WERI-Rb-1 (cell line): Measurements from ENCODE around the gene TP53TG5.

Experiments used
- DNase-seq: peaks from one replicate; pipeline ENCODE4 v3.0.0-alpha.2; 2020
- H3K27ac ChIP-seq: fragments of 250-450 bp; sonication (Bioruptor Pico); 2 replicates; pipeline ENCODE4 v1.5.1; 2020; ENCODE audit warnings: mild to moderate bottlenecking, moderate library complexity
- H3K27me3 ChIP-seq: fragments of 250-450 bp; sonication (Bioruptor Pico); 2 replicates; pipeline ENCODE4 v1.5.1; 2021; ENCODE audit warnings: mild to moderate bottlenecking, low read depth, moderate library complexity; ENCODE audit not compliant: insufficient read depth, severe bottlenecking
- H3K36me3 ChIP-seq: fragments of 250-450 bp; sonication (Bioruptor Pico); 2 replicates; pipeline ENCODE4 v1.5.1; 2020; ENCODE audit warnings: mild to moderate bottlenecking, moderate library complexity
- H3K4me3 ChIP-seq: 2 replicates; pipeline ENCODE4 v1.5.1; 2011; ENCODE audit warnings: low read depth, mild to moderate bottlenecking, control low read depth, low read length
- H3K9me3 ChIP-seq: fragments of 250-450 bp; sonication (Bioruptor Pico); 2 replicates; pipeline ENCODE4 v1.5.1; 2021; ENCODE audit warnings: mild to moderate bottlenecking, moderate library complexity; ENCODE audit not compliant: severe bottlenecking
- CTCF ChIP-seq: IDR thresholded peaks from 2 replicates; pipeline ENCODE4 v1.5.1; 2011; ENCODE audit warnings: low read depth, mild to moderate bottlenecking, control low read depth, inconsistent platforms, low read length

The TP53TG5 gene

DNA sequence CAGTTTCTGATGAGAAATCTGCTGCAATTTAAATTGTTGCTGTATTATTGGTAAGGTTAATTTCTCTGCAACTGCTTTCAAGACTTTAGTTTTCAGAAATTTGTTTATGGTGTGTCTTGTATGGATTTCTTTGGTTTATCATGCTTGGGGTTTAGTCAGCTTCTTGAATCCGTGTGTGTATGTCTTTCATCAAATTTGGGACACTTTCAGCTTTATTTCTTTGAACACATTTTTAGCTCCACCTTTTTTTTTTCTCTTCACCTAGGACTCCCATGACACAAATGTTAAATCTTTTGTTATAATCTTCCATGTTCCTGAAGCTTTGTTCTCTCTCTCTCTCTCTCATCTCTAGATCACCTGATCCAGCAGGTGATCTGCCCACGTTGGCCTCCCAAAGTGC is 13.4 kb upstream of the TP53TG5 start:
- Histone ChIP-seq H3K27ac (no peak overlapping the region), H3K4me3 (no peak overlapping the region), H3K36me3 (no peaks in the 10 kb centered on the region), H3K27me3 (no peaks in the 10 kb centered on the region), H3K9me3 (no peaks in the 10 kb centered on the region)
- DNase-seq: no peak
- no peak for TF ChIP-seq CTCF

DNA sequence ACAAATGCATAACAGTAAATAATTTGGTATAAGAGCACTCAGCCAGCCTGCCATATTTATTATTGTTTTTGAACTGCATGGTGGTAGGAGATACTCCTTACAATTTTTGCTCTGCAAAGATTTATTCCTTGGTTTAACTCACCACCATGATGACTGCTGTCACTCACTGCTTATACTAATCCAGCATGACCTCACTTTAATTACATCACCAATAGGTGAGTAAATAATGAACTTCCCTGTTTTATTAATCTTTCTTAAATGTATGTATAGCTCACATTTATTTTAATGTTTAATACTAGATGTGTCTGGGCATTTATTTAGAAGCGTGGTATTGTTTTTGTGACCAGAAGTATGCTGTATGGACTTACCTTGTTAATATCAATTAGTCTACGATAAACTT is 12.8 kb upstream of the TP53TG5 start:
- Histone ChIP-seq H3K9me3 (no peaks in the 10 kb centered on the region), H3K27me3 (no peaks in the 10 kb centered on the region), H3K27ac (no peak overlapping the region), H3K36me3 (no peaks in the 10 kb centered on the region), H3K4me3 (no peak overlapping the region)
- no peak for DNase-seq
- no peak for TF ChIP-seq CTCF

DNA sequence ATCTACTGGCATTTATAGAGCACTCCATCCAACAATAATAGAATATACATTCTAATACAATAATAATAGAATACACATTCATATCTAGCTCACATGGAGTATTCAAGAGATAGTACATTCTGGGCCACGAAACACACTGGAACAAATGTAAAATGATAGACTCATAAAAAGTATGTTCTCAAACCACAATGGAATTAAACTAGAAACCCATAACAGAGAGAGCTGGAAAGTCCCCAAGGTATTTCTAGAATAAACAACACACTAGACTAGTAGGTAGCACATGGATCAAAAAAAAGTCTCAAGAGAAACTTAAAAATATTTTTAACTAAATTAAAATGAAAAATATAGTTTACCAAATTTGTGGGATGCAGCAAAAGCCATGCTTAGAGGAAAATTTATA is 9.1 kb upstream of the TP53TG5 start:
- Histone ChIP-seq H3K27ac (no peak overlapping the region), H3K9me3 (no peaks in the 10 kb centered on the region), H3K27me3 (no peaks in the 10 kb centered on the region), H3K36me3 (no peaks in the 10 kb centered on the region), H3K4me3 (no peak overlapping the region)
- no peak for DNase-seq
- TF ChIP-seq CTCF: no peak

DNA sequence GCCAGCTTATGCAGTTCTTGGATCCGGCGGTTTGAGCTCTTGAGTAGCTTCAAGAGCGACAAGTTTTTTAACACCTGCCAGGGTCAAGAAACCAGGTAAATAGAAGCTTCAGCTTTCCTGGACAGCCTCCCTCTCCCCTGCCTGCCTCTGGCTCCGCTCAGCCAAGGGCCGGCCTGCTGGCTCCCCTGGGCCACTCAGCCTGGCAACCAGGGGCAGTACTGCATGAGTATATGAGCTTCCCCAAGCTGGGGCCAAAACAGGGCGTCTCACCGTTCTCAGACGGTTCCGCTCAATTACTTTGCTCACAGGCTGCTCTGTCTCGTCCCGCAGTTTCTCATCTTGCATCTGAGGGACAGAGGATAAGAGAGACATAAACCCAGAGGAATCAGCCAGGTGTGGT is 856 bp downstream of the TP53TG5 start:
- no peak for TF ChIP-seq CTCF
- H3K27me3 ChIP-seq: no peaks in the 10 kb centered on the region
- H3K36me3 ChIP-seq: peaks cover 6% of the 10 kb centered on the region
- DNase-seq: peak; percentile 46
- no peak overlapping the region for H3K4me3 ChIP-seq
- no peaks in the 10 kb centered on the region for H3K9me3 ChIP-seq
- peak overlapping the region; percentile 64 for H3K27ac ChIP-seq

DNA sequence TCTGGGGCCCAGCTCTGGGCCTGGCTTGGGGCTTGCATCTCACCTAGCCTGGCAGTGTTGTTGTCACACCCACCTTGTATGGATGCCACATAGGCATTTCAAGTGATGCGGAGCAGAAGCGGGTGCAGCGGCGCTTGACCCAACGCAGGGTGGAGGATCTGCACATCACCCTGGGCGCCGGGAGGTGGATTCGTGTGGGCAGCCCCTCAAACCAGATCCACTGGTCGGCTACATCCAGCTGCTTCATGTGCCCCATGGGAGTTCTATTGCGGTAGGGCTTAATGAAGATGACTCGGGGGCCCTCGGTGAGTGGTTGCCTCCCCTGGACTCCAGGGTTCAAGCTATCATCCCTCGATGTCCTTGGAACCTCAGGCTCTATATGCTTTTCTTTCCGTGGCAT is 3.2 kb downstream of the TP53TG5 start:
- no peak for DNase-seq
- Histone ChIP-seq H3K27me3 (no peaks in the 10 kb centered on the region), H3K4me3 (no peak overlapping the region), H3K36me3 (peaks cover 10% of the 10 kb centered on the region), H3K27ac (no peak overlapping the region), H3K9me3 (no peaks in the 10 kb centered on the region)
- no peak for TF ChIP-seq CTCF

DNA sequence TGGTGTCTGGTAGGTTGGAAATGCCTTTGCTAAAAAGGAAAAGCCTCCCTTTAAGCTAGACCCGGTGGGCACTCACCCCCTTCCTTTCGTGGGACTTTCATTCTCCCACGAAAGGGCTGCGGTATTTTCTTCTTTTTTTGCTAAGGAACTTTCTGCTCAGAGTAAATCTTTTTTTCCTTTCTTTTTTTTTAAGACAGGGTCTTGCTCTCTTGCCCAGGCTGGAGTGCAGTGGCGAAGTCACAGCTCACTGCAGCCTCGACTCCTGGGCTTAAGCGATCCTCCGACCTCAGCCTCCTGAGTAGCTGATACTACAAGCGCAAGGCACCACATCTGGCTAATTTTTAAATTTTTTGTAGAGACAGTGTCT is 4.0 kb downstream of the TP53TG5 start:
- TF ChIP-seq CTCF: no peak
- H3K27ac ChIP-seq: no peak overlapping the region
- peaks cover 10% of the 10 kb centered on the region for H3K36me3 ChIP-seq
- no peak for DNase-seq
- H3K27me3 ChIP-seq: no peaks in the 10 kb centered on the region
- H3K4me3 ChIP-seq: no peak overlapping the region
- H3K9me3 ChIP-seq: no peaks in the 10 kb centered on the region
